HG03103 (cell line): ENCODE measurements around the gene CYP3A4.
"Not testable (repeated sequence)": the region's sequence is repeated elsewhere in the genome, so short reads cannot be mapped to it uniquely, and the experiment has no call there.

Source experiments
- ATAC-seq: cut with Tn5 transposase; IDR thresholded peaks from one replicate; pipeline ENCODE4 v1.9.1; 2021; ENCODE audit warnings: low read depth; ENCODE audit not compliant: unreplicated experiment

The CYP3A4 gene

DNA sequence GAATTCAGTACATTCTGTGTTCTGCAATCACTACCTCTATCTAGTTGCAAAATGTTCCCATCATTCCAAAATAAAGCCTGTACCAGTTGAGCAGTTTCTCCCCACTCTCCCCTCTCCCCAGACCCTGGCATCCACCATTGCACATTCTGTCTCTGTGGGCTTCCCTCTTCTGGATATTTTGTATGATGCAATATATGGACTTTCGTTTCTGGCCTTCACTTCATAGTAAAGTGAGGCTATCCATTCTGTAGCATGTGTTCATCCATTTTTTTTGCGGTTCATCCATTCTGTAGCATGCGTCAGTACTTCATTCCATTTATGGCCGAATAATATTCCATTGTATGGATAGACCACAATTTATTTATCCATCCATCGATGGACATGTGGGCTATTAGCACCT, 9.5 kb upstream of the CYP3A4 start:
- no peak for ATAC-seq

DNA sequence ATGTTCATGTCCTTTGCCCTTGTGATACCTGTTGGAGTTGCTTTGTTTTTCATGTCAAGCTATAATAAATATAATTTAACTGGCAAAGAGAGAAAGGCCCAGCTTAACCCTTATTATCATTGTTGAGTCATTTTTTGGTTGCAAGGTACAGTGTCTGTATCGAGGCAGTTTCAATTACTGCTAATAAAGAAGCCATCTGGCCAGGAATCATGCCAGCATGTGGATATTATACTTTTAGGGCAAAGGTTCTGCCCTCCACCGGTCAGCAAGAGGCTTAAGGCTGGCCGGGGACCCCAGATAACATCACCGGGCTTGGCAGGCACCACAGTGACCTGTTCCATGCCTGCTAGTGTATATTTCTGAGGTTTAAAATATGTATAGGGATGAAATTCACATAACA, 9.0 kb upstream of the CYP3A4 start:
- no peak for ATAC-seq

DNA sequence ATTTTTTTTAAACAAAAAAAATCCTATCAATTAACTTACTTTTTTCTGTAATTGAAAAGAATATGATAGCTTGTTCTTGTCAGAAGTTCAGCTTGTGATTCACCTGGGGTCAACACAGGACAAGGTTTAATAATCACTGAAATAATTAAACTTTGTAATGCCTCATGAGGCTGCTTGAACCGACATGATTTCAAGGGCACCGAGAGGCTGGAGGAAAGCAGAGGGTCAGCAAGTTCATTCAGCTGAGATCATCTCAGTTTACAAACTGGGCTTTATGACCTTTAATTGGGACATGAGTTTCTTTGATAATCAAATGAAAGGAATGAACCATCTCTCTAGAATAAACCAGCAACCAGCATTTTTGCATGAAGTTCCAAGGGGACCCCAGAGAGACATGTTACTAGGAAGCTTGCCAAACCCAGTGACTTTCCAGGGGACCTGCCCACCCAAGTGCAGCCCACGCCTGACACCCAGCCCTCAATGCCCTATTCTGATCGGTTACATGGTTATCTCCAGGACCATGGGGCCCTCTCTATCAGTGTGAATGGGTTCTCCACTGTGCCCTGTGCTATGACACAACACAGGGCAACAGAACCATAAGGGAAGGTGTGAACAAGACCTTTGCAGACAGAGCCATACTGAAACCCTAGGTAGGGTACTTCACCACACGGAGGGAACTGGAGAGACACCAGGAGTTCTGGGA, 7.8 kb upstream of the CYP3A4 start:
- no peak for ATAC-seq

DNA sequence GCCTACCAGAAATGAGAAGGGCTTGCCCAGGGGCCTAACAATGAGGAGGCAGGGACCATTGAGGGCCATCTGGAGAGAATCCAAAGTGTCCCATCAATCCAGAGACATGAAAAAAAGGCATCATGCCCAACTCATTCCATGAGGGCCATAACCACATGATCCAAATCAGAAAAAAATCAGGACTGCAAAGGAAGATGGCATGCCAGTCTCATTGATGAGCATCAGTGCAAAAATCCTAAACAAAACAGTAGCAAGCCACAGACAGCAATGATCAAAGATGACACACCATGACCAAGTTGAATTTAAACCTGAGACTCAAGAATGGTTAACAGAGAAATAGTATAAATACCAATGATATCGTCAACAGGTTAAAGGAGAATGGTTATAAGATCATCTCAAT, 7.0 kb upstream of the CYP3A4 start:
- ATAC-seq: no peak

DNA sequence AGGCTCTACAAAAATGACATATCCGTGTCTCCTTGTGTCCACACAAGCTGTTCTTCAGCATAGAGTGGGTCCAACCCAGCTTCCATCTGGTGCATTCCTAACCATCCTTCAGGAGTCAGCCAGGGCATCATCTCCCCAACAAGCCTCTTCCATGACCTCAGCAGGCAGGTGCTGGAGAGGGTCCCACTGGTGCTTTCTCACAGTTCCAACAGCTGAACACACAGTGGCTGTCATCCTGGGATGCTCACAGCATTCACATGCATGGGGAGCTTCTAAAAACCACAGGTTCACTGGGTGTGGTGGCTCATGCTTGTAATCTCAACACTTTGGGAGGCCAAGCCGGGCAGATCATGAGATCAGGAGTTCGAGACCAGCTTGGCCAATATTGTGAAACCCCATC, 6.4 kb upstream of the CYP3A4 start:
- no peak for ATAC-seq

DNA sequence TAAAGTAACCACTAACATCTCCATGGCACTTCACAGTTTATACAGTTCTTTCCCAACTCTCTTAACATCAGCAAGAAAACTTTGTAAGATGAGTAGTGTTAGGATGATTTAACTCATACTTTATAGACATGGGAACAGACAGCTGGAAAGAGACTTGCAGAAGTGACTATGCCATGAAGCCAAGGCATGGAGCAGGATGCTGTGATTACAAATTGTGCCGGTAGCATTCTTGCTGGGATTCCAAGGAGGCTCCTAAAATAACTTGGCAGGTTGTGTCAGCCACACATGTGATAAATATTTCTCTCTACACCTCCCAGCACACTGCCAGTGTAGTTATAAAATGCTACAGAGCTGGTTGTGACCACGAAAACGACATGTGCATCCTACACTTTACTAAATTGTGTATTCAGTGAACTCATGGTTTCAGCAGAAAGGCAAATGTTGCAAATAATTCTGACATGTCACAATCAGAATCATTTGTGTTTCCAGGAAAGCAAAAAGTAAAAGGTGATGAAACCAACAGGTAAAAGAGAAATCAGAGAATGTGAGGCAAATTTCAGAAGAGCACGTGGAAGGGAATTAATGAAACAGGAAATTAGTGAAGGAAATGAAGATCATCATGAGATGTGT, 5.6 kb upstream of the CYP3A4 start:
- no peak for ATAC-seq

DNA sequence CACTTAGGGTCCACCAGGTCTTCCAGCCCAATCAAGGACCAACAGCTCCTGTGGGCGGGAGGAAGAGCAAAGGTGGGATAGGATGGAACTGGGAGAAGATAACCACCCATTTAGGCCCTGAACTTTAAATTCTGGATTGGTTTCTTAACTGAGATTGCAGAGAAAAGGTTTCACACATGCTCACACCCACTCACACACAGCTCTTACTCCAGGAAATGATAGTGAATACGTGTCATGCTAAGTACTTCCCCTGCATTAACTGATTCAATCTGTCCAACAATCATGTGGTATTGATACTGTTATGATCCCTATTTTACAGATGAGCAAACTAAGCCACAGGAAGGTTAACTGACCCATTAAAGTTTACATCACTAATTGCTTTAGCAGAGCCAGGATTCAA, 4.6 kb upstream of the CYP3A4 start:
- ATAC-seq: no peak

DNA sequence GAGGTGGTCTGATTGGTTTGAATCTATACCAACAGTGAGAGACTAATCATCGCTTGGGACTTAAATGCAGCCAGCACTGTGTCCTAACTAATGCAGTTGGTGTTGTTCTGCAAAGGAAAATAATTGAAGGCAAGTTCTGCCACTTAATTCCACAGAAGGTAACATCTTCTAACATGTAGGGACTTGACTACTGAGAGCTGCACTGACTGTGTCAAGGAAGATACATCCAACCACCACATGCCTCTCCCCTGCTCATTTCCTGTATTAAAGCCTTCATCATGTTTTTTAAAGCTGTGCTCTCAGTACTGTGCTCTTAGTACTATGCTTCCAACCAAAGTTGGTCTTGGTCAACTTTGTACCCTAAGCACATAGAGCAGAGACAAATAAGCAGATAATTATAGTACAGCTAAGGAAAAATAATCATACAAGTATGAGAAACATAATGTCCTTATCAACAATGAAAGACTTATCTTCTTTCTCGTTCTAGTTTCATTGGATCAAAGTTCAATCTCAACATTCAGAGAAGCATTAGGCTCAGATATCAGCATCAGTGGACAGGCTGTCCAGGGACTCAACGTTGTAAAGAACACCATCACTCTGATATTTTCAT, 2.8 kb upstream of the CYP3A4 start:
- no peak for ATAC-seq

DNA sequence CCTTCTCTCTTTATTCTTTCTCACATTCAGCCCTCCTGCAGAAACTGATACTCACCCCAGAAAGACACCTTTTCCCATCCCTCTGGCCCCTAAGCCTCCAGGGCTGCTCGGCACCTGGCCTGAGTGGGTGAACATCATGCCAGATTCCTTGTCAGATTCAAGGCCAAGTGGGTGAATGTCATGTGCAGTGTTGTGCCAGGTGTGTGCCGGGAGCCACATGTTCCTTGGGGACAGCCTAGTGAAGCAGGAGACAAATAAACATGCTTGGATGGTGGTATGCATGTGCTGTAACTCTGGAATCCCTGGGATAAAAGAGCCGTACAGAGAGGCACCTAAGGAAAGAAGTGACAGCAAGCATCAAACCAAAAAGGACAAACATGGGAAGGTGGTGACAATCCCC, 1.7 kb upstream of the CYP3A4 start:
- ATAC-seq: not testable (repeated sequence)

DNA sequence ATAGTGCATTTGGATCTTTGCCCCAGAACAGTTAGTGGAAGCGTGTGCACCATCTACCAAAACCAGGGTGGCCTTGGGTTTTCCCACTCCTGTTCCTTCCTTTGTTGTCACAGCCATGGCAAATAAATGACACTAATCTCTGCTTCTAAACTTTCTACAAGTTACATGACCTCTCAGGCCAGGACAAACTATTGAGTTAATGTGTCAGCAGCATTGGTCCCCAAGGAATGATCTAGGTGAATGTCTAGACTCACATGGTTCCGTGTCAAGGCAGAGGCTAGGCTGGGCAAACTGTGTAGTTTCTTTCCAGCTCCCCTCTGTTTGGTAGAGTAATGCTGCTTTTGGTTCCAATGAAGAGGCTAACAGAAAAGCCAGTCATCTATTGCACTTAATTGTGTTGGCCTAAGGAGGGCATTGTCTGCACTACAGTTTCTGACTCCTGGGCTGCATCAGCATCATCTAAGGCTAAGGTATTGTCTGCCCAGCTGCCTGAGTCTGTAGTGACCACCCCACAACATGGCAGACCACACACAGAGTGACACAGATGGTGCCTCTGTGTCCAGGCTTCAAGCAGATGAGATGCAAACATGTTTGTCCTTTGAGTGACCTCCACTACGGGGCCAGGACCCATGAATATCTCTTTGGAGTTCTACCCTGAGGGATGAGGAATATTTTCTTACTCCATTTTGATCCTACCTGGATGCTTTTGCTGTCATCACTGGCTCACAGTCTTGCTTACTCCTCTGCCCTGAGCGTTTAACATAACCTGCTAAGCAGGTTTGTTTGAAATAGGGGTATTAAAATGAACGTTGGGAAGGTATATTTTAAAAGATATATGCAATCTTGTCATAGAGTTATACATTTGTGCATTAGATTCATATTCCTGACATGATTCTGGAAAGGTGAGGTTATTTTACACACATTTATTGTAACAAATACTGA, 1.7 kb downstream of the CYP3A4 start:
- no peak for ATAC-seq

DNA sequence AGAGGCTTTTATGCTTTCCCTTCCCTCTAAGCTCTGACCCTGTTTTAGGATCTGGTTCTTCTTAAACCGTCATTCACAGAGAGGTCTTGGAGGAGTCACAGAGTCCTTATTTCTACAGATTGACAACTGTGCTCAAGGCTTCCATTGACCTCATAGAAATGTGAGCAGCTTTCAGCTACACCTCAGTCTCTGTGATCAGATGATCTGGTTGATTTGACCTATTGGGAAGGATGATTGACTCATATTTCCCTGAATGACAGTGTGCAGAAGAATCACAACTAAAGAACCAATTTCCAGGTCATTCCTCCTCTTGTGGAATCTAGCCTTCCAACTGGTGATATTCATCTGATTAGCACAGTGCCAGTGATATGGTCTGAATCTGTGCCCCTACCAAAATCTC, 3.4 kb downstream of the CYP3A4 start:
- ATAC-seq: no peak

DNA sequence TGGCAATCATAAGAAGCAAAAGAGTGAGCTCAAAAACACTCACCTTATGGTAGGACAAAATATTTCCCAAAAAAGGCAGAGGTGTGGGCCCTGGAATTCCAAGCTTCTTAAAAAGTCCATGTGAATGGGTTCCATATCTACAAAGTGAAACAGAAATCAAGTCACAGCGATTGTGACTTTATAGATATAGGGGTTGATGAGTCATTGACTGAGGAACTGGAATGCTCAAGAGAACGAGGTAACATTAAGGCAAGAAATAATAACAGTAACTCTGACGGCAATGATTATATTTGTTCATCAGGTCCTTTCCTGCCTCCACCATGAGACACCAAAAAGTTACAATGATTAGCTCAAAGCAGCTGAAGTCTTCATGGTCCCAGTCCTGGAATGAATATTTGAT, 4.0 kb downstream of the CYP3A4 start:
- ATAC-seq: no peak

DNA sequence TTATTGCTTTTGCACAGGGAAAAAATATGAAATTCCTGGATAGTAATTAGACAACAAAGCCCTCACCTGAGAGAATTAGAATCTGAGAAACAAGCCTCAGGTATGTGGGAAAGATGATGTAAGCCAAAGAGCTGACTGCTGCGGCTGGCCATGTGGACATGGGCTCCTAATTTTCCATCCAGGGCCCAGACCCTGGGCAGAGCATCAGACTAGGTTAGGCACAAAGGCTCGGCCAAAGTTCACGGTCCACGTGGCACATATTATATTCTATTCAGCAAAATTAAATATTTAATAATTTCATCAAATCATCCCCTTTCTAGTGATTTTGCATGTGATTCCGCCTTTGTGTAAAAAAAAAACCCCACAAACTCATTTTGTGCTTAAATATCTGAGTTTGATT, 5.1 kb downstream of the CYP3A4 start:
- ATAC-seq: no peak

DNA sequence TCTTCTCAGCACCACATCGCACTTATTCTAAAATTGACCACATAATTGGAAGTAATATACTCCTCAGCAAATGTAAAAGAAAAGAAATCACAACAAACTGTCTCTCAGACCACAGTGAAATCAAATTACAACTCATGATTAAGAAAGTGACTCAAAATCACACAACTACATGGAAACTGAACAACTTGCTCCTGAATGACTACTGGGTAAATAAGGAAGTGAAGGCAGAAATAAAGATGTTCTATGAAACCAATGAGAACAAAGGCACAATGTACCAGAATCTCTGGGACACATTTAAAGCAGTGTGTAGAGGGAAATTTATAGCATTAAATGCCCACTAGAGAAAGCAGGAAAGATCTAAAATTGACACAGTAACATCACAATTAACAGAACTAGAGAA, 10.6 kb downstream of the CYP3A4 start:
- not testable (repeated sequence) for ATAC-seq

DNA sequence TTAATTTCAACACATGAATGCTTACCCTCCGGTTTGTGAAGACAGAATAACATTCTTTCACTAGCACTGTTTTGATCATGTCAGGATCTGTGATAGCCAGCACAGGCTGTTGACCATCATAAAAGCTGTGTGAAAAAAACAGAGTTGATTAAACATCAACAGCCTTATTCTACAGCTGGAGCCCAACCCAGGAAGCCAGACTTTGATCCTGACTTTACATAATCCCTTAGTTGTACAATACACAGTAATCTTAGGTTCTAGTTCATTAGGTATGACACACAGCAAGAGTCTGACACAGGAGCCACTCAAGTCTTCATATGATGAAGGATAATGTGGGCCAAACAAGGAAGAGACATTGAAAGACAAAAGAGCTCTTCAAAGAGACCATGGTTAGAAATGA, 11.4 kb downstream of the CYP3A4 start:
- ATAC-seq: no peak

DNA sequence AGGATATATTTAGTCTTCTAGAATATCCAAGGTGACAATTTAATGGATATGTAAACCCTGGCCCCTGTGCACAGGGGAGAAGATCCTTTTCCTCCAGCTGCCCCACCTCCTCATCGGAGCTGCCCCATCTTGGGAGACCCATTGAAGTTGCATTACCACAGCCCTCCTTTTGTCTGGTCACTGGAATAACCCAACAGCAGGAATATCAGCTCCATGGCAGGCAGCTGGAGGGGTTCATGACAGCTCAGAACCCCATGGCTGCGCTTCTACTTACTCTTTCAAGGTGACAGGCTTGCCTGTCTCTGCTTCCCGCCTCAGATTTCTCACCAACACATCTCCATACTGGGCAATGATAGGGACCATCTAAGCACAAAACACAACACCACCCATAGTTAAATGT, 14.5 kb downstream of the CYP3A4 start:
- not testable (repeated sequence) for ATAC-seq

DNA sequence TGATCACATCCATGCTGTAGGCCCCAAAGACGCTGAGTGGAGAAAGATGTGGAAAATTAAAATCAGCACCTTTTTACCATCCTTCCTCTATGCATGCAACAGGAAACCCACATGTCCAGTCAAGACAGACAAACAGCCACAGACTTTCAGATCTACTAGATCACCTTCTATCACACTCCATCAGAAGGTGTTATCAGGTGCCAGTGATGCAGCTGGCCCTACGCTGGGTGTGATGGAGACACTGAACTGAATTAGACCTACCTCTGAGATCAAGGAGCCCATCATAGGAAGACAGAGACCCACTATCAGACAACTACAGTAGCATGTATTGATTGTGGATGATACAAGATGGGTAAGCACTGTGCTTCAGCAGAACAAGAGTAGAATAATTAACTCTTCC, 15.5 kb downstream of the CYP3A4 start:
- ATAC-seq: no peak

DNA sequence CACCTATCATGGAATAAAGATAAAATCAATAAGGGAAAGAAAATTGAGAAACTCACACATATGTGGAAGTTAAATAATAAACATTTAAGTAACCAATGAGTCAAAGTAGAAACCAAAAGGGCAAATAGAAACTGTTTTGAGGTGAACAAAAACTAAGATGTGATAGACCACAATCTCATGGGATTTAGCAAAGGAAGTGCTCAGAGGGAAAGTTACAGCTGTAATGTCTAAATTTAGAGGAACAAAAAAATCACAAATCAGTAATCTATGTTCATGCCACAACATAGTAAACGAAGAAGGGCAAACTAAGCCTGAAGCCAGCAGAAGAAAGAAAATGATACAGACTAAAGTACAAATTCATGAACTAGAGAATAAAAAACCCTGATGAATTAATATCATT, 16.3 kb downstream of the CYP3A4 start:
- ATAC-seq: peak; percentile 62

DNA sequence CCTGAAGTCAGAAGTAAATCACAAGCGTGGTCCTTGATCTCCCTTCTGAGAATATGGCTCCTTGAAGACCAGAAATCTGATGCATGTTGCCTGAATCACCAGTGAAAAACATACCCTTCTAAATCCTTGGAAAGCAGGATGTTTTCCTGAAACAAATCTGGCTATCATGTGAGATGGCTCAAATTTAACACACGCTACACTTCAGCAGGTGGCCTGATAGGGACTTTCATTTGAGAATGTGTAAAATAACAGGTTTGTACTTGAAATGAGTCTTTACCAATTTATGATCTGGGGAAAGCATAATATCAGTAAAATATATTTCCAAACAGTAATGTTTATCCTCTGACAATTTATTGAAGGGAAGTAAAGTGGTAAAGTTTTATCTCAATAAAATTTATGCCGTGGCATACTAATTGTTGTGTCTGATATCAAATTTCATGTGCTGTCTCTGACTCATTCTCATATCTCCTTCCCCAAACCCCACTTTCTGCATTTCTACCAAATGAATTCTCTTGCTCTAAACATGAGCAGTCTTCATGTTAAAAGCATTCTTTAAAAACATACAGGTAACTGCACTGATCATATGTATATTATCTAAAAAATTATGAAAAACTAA, 17.4 kb downstream of the CYP3A4 start:
- no peak for ATAC-seq

DNA sequence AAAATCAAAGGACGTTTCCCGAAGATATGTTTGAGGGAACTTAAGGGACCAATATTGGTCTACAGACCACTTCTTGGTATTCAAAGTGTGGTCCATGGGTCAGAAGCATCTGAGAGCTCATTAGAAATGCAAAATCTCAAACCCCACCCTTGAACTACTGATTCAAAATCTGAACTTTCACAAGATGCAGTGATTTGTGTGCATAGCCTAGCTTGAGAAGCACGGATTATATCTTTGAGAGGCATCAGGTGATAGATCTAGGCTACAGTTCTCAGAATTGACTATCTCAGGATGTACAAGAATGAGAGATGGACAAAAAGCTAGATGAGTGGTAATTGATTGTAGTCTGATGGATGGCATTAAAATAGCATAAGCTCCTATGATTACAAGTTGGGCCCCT, 19.5 kb downstream of the CYP3A4 start:
- ATAC-seq: no peak
